HEK293 (cell line): ENCODE data around the gene CELF4.

Source experiments
- CTCF ChIA-PET: fragments of 350-600 bp; formaldehyde crosslinking; extraction: SDS; loops from one replicate; lab custom pipeline; 2021; ENCODE audit warnings: antibody characterized with exemption; lab: Yijun Ruan, JAX
- POLR2A ChIA-PET: fragments of 300-600 bp; formaldehyde crosslinking; extraction: SDS; loops from one replicate; lab custom pipeline; 2020; ENCODE audit warnings: antibody characterized with exemption, inconsistent platforms; lab: Yijun Ruan, JAX
- H3K27ac ChIP-seq: fragments of 200-500 bp; sonication (Bioruptor generic); 2 replicates; pipeline ENCODE4 v1.5.1; 2014; ENCODE audit warnings: low read depth, low read length, control low read depth, inconsistent platforms; ENCODE audit errors: extremely low read depth
- H3K36me3 ChIP-seq, 2 experiments: fragments of 200-500 bp in 1 of 2; sonication (Bioruptor generic) in 1 of 2; 1 replicate in 1 of 2; 2 replicates in 1 of 2; pipeline ENCODE4 v1.5.1; 2014 to 2017; ENCODE audit warnings: inconsistent platforms in 2 of 2, low read length in 2 of 2; ENCODE audit not compliant: control insufficient read depth in 2 of 2, insufficient read depth in 1 of 2
- H3K4me1 ChIP-seq: fragments of 200-500 bp; sonication (Bioruptor generic); 2 replicates; pipeline ENCODE4 v1.5.1; 2014; ENCODE audit warnings: mild to moderate bottlenecking, low read length, inconsistent platforms; ENCODE audit not compliant: control insufficient read depth, insufficient read depth
- H3K4me3 ChIP-seq: 2 replicates; pipeline ENCODE4 v1.5.1; 2011; ENCODE audit warnings: low read depth, mild to moderate bottlenecking, control low read depth, low read length, moderate library complexity
- H3K9me3 ChIP-seq: fragments of 200-500 bp; sonication (Bioruptor generic); 2 replicates; pipeline ENCODE4 v1.5.1; 2014; ENCODE audit warnings: low read depth, low read length, inconsistent platforms; ENCODE audit not compliant: control insufficient read depth, insufficient read depth
- KLF7 ChIP-seq: fragments of 450-650 bp; formaldehyde crosslinking; IDR thresholded peaks from 2 replicates; pipeline ENCODE4 v1.5.1; 2016; ENCODE audit warnings: missing biosample characterization, missing genetic modification characterization, borderline replicate concordance
- ZBTB17 ChIP-seq: fragments of 450-650 bp; formaldehyde crosslinking; IDR thresholded peaks from 2 replicates; pipeline ENCODE4 v1.5.1; 2016; ENCODE audit warnings: missing biosample characterization, missing genetic modification characterization
- ZBTB20 ChIP-seq: fragments of 450-650 bp; formaldehyde crosslinking; IDR thresholded peaks from 2 replicates; pipeline ENCODE4 v1.5.1; 2016; ENCODE audit warnings: missing biosample characterization, missing genetic modification characterization
- ZNF112 ChIP-seq: fragments of 450-650 bp; formaldehyde crosslinking; IDR thresholded peaks from 2 replicates; pipeline ENCODE4 v1.5.0; 2017; ENCODE audit warnings: missing biosample characterization, missing genetic modification characterization
- ZNF155 ChIP-seq: fragments of 450-650 bp; formaldehyde crosslinking; IDR thresholded peaks from 2 replicates; pipeline ENCODE4 v1.5.1; 2016; ENCODE audit warnings: missing biosample characterization, missing genetic modification characterization
- ZNF335 ChIP-seq: fragments of 450-650 bp; formaldehyde crosslinking; conservative IDR thresholded peaks from 2 replicates; pipeline ENCODE4 v1.5.1; 2016; ENCODE audit warnings: missing biosample characterization, missing genetic modification characterization
- ZNF426 ChIP-seq: fragments of 450-650 bp; formaldehyde crosslinking; IDR thresholded peaks from 2 replicates; pipeline ENCODE4 v1.5.1; 2017; ENCODE audit warnings: missing biosample characterization, missing genetic modification characterization, mild to moderate bottlenecking, inconsistent platforms, moderate library complexity
- ZNF510 ChIP-seq: fragments of 450-650 bp; formaldehyde crosslinking; IDR thresholded peaks from 2 replicates; pipeline ENCODE4 v1.5.1; 2018; ENCODE audit warnings: mild to moderate bottlenecking, missing genetic modification characterization, missing biosample characterization; ENCODE audit not compliant: insufficient replicate concordance
- ZNF514 ChIP-seq: fragments of 450-650 bp; formaldehyde crosslinking; IDR thresholded peaks from 2 replicates; pipeline ENCODE4 v1.5.1; 2016; ENCODE audit warnings: missing biosample characterization, missing genetic modification characterization
- ZNF529 ChIP-seq: fragments of 450-650 bp; formaldehyde crosslinking; IDR thresholded peaks from 2 replicates; pipeline ENCODE4 v1.5.1; 2017; ENCODE audit warnings: missing genetic modification characterization, missing biosample characterization; ENCODE audit not compliant: insufficient replicate concordance
- ZNF585B ChIP-seq: fragments of 450-650 bp; formaldehyde crosslinking; IDR thresholded peaks from 2 replicates; pipeline ENCODE4 v1.5.1; 2016; ENCODE audit warnings: missing biosample characterization, missing genetic modification characterization
- ZNF76 ChIP-seq: fragments of 450-650 bp; formaldehyde crosslinking; IDR thresholded peaks from 2 replicates; pipeline ENCODE4; 2016; ENCODE audit warnings: low read depth, missing biosample characterization, missing genetic modification characterization, borderline replicate concordance
- ZNF768 ChIP-seq: fragments of 450-650 bp; formaldehyde crosslinking; IDR thresholded peaks from 2 replicates; pipeline ENCODE4 v1.5.1; 2018; ENCODE audit warnings: missing biosample characterization, mild to moderate bottlenecking, missing genetic modification characterization
- ZSCAN30 ChIP-seq: fragments of 450-650 bp; IDR thresholded peaks from 2 replicates; pipeline ENCODE4 v1.5.1; 2018; ENCODE audit warnings: missing biosample characterization, mild to moderate bottlenecking, missing genetic modification characterization, moderate library complexity
- TF ChIP-seq, protein P1 (sequence below): fragments of 450-650 bp; formaldehyde crosslinking; IDR thresholded peaks from 2 replicates; pipeline ENCODE4 v1.5.1; 2016; ENCODE audit warnings: missing biosample characterization, missing genetic modification characterization, borderline replicate concordance
- TF ChIP-seq, protein P2 (sequence below): fragments of 450-650 bp; formaldehyde crosslinking; IDR thresholded peaks from 2 replicates; pipeline ENCODE4 v1.5.1; 2017; ENCODE audit warnings: missing biosample characterization, missing genetic modification characterization
- TF ChIP-seq, protein P3 (sequence below): fragments of 450-650 bp; formaldehyde crosslinking; optimal IDR thresholded peaks from 2 replicates; pipeline ENCODE3; 2016; ENCODE audit warnings: missing biosample characterization, mild to moderate bottlenecking, missing genetic modification characterization
- TF ChIP-seq, protein P4 (sequence below): IDR thresholded peaks from 2 replicates; pipeline ENCODE4 v1.6.1; 2011; ENCODE audit warnings: mild to moderate bottlenecking, low read depth, low read length, borderline replicate concordance

CELF4 gene

DNA sequence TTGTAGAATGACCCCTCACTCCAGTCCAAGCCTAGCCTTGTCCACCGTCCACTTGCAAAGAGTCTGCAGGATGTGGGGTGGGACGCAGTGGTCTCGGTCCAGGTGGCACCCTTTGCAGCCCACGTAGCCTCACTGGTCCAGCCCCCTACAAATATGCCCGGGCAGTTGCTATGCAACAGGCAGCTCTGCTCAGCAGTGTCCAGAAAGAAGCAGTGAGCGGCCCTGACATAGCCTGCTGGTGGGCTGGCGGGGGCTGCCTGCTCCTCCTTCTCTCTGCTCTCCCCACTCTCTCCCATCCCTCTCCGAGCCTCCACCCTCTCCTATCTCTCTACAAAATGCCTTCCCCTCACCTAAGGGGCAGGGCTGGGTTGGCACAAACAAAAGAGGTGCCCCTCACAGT is 233.4 kb downstream of the CELF4 start (continued):
- TF ChIP-seq, protein P1, sequence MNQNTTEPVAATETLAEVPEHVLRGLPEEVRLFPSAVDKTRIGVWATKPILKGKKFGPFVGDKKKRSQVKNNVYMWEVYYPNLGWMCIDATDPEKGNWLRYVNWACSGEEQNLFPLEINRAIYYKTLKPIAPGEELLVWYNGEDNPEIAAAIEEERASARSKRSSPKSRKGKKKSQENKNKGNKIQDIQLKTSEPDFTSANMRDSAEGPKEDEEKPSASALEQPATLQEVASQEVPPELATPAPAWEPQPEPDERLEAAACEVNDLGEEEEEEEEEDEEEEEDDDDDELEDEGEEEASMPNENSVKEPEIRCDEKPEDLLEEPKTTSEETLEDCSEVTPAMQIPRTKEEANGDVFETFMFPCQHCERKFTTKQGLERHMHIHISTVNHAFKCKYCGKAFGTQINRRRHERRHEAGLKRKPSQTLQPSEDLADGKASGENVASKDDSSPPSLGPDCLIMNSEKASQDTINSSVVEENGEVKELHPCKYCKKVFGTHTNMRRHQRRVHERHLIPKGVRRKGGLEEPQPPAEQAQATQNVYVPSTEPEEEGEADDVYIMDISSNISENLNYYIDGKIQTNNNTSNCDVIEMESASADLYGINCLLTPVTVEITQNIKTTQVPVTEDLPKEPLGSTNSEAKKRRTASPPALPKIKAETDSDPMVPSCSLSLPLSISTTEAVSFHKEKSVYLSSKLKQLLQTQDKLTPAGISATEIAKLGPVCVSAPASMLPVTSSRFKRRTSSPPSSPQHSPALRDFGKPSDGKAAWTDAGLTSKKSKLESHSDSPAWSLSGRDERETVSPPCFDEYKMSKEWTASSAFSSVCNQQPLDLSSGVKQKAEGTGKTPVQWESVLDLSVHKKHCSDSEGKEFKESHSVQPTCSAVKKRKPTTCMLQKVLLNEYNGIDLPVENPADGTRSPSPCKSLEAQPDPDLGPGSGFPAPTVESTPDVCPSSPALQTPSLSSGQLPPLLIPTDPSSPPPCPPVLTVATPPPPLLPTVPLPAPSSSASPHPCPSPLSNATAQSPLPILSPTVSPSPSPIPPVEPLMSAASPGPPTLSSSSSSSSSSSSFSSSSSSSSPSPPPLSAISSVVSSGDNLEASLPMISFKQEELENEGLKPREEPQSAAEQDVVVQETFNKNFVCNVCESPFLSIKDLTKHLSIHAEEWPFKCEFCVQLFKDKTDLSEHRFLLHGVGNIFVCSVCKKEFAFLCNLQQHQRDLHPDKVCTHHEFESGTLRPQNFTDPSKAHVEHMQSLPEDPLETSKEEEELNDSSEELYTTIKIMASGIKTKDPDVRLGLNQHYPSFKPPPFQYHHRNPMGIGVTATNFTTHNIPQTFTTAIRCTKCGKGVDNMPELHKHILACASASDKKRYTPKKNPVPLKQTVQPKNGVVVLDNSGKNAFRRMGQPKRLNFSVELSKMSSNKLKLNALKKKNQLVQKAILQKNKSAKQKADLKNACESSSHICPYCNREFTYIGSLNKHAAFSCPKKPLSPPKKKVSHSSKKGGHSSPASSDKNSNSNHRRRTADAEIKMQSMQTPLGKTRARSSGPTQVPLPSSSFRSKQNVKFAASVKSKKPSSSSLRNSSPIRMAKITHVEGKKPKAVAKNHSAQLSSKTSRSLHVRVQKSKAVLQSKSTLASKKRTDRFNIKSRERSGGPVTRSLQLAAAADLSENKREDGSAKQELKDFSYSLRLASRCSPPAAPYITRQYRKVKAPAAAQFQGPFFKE (tag by site-specific recombination) = no peak
- TF ChIP-seq, protein P2, sequence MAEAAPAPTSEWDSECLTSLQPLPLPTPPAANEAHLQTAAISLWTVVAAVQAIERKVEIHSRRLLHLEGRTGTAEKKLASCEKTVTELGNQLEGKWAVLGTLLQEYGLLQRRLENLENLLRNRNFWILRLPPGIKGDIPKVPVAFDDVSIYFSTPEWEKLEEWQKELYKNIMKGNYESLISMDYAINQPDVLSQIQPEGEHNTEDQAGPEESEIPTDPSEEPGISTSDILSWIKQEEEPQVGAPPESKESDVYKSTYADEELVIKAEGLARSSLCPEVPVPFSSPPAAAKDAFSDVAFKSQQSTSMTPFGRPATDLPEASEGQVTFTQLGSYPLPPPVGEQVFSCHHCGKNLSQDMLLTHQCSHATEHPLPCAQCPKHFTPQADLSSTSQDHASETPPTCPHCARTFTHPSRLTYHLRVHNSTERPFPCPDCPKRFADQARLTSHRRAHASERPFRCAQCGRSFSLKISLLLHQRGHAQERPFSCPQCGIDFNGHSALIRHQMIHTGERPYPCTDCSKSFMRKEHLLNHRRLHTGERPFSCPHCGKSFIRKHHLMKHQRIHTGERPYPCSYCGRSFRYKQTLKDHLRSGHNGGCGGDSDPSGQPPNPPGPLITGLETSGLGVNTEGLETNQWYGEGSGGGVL (tag by site-specific recombination) = no peak
- TF ChIP-seq KLF7 = no peak
- no peak for TF ChIP-seq ZBTB17
- no peak for TF ChIP-seq ZSCAN30
- no peak for TF ChIP-seq ZNF335
- TF ChIP-seq, protein P3, sequence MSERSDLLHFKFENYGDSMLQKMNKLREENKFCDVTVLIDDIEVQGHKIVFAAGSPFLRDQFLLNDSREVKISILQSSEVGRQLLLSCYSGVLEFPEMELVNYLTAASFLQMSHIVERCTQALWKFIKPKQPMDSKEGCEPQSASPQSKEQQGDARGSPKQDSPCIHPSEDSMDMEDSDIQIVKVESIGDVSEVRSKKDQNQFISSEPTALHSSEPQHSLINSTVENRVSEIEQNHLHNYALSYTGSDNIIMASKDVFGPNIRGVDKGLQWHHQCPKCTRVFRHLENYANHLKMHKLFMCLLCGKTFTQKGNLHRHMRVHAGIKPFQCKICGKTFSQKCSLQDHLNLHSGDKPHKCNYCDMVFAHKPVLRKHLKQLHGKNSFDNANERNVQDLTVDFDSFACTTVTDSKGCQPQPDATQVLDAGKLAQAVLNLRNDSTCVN (tag by site-specific recombination) = no peak
- no peak for TF ChIP-seq ZNF426 (tag by site-specific recombination)
- TF ChIP-seq ZNF510 = no peak
- no peak for TF ChIP-seq ZNF76 (tag by site-specific recombination)
- TF ChIP-seq ZNF112 (tag by site-specific recombination) = no peak
- no peak for TF ChIP-seq ZNF514 (tag by site-specific recombination)
- TF ChIP-seq ZNF529 (tag by site-specific recombination) = no peak

DNA sequence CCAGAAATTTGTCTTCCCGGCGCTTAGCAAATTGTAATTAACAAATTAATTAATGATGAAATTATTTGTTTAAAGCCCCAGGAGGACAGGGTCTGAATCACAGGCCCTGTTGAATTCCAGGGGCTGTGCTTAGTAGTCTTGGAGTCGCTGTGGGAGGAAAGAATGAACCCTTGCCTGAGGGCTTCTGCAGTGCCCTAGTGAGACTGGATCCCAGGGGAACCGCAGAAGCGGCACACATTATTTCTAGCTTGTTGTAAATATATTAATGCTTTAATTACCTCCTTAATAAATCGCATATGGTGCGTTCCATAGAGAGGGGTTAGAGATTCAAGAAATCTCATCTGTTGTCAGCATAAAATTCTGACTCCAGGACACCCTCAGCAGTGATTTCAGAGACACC is 235.4 kb downstream of the CELF4 start:
- Histone ChIP-seq H3K4me1 (no peaks in the 10 kb centered on the region), H3K27ac (no peak overlapping the region), H3K9me3 (no peaks in the 10 kb centered on the region), H3K36me3 (no peaks in the 10 kb centered on the region), H3K4me3 (no peak overlapping the region)
- POLR2A ChIA-PET = no interaction called here
- no peak for TF ChIP-seq ZNF155
- no peak for TF ChIP-seq ZNF768 (tag by site-specific recombination)
- no peak for TF ChIP-seq ZBTB20 (tag by site-specific recombination)
- TF ChIP-seq, protein P4, sequence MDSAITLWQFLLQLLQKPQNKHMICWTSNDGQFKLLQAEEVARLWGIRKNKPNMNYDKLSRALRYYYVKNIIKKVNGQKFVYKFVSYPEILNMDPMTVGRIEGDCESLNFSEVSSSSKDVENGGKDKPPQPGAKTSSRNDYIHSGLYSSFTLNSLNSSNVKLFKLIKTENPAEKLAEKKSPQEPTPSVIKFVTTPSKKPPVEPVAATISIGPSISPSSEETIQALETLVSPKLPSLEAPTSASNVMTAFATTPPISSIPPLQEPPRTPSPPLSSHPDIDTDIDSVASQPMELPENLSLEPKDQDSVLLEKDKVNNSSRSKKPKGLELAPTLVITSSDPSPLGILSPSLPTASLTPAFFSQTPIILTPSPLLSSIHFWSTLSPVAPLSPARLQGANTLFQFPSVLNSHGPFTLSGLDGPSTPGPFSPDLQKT = no peak
- TF ChIP-seq ZNF585B (tag by site-specific recombination) = no peak
- TF ChIP-seq, protein P2 (tag by site-specific recombination) = no peak
- CTCF ChIA-PET = interaction anchor here (0.5 kb wide), 1 partner anchor 12 kb away, joined by 3 read pairs; no protein-coding TSS in a partner anchor
